NCI-H446 (cell line): ENCODE measurements around the gene SKA2.
"Not testable (repeated sequence)": the region's sequence is repeated elsewhere in the genome, so short reads cannot be mapped to it uniquely, and the experiment has no call there.

Experiments used
- DNase-seq, 2 experiments: peaks; one replicate each; lab custom pipeline; 2025; lab: John Stamatoyannopoulos, UW

The SKA2 gene

GRCh38 chr17:59097876-59098275 is 57.1 kb downstream of the SKA2 start:
- DNase-seq, result no peak

GRCh38 chr17:59094861-59095530 is 60.0 kb downstream of the SKA2 start:
- DNase-seq, result no peak

GRCh38 chr17:59093702-59094231 is 61.2 kb downstream of the SKA2 start:
- DNase-seq, result no peak

DNA sequence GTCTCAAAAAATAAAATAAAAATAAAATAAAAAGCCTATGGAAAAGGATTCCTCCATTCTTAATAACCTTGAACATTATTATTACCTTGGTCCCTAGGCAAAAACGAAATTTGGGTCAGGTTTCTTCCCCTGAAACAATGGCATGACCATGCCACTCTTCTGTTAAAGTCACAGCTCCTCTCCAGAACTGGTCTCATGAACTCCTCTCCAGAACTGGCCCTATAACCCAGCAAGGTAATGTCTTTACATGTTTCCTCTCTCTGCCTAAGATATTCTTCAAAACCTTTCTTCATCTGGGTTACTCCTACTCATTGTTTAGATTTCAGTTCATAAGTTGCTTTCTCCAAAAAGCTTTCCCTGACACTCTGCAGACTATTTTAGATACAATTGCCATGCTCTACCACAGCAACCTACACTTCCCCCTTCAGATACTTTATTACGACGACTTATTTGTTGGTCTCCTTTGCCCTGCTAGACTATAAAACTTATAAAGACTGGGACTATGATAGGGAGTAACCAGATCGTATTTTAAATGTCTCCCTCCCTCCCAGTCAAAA is 61.8 kb downstream of the SKA2 start:
- DNase-seq, result no peak

GRCh38 chr17:59090593-59090992 is 64.4 kb downstream of the SKA2 start:
- DNase-seq, result not testable (repeated sequence)

GRCh38 chr17:59084154-59084553 is 70.8 kb downstream of the SKA2 start:
- no peak for DNase-seq

GRCh38 chr17:59074494-59074893 is 80.5 kb downstream of the SKA2 start:
- DNase-seq, result no peak

- DNase-seq, result no peak
Measured at GRCh38 chr17:59073972-59074371, 81.0 kb downstream of the SKA2 start.

DNA sequence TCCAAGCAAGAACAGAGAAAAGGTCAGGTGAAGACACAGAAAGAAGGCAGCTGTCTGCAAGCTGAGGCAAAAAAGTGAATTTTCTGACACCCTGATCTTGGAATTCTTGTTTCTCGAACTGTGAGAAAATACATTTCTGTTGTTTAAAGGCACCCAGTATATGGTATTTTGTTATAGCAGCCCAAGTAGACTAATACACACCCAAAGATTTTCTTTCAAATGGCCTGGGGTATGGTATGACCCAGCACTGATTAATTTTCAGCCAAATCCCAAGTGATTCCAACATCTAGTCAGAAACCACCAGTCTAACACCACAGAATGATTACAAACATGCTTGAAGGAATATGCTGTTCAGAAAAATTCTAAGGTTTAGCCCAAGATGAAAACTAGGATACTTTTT is 85.1 kb downstream of the SKA2 start:
- DNase-seq, result no peak

DNA sequence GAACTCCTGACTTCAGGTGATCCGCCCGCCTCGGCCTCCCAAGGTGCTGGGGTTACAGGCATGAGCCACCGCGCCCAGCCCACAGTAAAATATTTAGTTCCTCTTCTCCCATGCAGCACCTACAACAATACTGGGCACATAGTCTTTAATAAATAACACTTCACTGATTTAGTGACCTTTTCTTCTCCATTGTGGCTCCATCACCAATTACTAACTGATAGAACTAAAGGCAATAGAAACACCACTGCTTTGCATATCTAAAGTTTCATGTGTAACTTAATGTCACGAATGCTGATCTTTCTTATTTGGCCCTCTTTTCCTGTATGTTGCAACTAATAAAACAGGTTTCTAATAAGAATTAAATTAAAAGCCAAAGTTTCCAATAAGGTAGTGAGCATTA is 87.2 kb downstream of the SKA2 start:
- DNase-seq, result no peak

DNA sequence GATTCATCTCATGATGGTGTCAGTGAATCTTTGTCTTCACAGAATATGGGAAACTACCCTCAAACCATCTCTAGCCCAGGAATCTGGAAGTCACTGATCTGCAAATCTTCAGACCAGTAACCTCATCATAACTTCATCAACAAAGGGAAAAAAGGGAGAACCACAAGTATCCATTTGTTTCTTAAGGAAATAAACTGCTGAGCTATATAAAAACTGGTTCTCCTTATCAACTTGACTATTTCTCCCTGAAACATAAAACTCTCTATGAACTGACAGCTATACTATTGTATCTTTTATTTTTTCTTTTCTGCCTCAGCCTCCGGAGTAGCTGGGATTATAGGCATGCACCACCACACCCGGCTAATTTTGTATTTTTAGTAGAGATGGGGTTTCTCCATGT is 87.6 kb downstream of the SKA2 start:
- no peak for DNase-seq

DNA sequence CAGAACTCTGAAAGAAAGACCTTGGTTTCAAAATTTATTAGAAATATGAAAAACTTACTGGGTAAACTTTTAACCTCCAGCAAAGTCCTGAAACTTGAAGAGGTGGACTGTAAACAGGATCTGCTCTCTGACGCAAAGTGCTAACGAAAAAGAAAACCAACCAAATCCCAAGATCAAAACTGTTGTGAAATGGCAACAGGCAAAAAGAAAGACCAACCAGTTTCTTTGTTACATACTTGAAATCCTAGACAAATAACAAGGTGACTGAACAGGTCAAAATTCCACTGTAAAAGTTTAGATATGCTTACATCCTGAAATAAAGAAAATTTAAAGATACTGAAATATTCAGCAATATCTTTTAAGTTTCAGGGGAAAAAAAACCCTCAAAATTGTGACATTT is 92.5 kb downstream of the SKA2 start:
- DNase-seq, result no peak
